Central memory CD4-positive, alpha-beta T cell (primary cell): Measurements from ENCODE around the gene RIC1.
"Not testable (repeated sequence)": the region's sequence is repeated elsewhere in the genome, so short reads cannot be mapped to it uniquely, and the experiment has no call there.

Experiments
- DNase-seq: peaks from one replicate; pipeline ENCODE4 v3.0.0; 2022

Gene RIC1

DNA sequence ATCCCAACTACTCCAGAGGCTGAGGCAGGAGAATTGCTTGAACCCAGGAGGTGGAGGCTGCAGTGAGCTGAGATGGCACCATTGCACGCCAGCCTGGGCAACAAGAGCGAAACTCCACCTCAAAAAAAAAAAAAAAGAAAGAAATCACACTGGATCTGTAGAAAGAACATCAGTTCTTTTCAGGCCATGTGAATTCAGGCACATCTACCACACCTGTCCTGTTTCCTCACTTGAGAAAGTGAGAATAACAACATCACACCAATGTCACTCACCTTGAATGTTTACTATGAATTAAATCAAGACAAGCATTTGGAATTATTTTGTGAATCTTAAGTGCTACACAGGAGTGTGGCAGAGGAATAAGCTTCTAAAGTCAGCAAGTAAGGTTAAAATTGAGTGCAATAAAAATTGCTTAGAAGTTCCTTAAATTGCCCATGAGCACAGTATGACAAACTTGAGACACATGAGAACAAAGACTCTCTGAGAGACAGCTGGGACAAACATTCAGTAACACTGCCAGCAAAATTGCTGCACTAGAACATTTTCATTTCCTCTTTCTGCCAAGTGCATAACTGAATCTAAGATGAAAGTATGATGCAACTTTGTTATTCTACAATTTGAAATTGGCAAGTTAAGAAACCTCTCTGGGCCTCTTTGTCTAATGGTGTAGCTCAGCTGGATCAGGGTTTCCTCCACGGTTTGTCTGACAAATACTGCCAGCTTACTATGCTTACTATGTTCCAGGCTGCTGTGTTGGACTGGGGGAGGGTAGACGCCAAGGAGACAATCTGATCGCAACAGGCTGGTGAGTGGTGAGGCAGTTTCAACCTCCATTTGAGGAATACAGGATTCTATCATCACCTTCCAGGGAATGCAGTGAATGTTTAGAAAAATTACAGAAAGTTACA, 1.9 kb upstream of the RIC1 start:
- peak; percentile 59 for DNase-seq

DNA sequence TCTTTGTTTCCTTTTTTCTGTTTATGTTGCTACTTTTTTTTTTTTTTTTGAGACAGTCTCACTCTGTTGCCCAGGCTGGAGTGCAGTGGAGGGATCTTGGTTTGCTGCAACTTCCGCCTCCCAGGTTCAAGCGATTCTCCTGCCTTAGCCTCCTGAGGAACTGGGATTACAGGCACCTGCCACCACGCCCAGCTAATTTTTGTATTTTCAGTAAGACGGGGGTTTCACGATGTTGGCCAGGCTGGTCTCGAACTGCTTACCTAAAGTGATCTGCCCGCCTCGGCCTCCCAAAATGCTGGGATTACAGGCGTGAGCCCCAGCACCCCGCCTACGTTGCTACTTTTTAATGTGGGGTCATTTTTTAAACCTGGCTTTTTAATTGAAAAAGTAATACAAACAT, 1.2 kb upstream of the RIC1 start:
- not testable (repeated sequence) for DNase-seq

DNA sequence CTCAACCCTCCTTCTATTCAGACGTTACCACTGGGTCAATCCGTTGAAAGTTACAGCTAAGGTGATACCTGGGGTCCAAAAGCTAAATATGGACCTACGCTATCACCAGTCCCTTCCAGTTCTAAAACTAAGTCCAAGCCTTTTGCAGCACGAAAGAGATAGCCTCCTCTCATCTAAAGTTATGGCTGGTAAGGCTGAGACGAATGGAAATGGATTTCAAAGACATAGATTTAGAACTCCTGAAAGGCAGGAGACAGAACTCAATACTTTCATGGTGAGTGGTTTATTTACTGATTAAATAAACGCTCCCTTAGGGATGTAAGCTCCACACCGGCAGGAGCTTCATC, 751 bp upstream of the RIC1 start:
- no peak for DNase-seq

DNA sequence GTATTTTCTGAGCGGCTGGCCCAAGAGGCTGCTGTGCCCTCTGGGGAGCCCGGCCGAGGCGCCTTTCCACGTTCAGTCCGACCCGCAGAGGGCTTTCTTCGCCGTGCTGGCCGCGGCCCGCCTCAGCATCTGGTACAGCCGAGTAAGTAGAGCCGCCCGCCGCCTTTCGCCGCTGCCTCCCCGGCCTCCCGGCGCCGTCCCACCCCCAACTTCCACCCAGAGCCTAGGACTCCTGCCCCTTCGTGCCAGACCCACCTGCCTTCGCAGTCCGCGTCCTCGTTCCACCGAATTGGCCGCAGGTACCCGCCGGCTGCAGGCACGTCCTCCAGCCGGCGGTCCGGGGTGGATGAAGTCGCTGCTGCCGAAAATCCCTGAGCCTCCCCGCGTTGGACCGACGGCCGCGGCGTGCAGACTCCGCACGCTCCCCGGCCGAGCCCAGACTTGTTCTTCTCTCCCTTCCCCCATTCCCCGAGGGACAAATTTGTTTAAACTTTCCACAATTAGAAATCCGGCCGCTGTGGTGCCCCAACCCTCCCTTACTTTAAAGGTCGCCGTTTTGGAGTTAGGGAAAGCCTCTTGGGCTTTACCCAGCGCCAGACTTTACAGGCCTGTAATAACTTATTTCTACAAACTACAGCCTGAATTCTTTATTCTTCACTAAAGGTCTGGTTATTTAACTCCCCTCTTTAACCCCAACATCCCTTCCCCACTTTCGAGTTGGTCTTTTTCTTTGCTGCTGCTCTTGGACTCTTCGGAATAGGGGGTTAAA, 589 bp downstream of the RIC1 start:
- DNase-seq, result no peak

DNA sequence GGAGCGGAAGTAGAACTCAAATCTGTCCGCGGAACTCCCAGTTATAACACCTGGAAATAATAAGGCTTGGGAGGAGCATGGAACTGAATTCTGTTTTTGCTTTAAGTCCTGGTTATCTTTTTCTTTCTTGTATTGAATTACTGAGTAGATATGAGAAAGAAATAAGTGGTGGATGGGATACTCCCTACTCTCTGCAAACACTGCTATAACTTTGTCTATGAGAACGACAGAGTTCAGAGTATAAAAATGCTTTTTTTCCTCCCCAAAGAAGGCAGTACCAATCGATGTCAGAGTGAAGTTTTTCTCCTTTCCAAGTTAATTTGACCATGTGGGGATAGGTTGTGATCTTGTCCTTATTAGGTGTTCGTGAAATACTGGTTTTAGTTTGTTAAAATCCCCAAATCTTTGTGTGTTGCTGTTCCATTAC, 1.2 kb downstream of the RIC1 start:
- DNase-seq, result peak; percentile 21

DNA sequence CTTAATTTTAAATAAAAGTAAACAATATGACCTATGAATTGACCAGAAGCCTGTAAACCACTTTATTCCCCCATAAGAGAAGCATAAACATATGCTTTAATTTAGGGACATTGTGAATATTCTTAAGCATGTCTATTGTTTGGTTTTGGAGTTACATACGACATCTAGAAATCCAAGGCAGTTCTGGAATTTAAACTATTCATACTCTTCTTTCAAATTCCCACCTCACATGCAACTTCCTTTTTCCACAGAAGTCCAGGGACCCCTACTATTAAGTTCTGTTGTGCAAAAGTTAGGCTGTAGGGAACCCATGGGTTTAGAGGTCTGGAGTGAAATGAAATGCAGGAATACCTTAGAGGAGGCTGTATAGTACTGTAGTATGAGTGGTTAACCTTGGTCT, 2.1 kb downstream of the RIC1 start:
- no peak for DNase-seq

DNA sequence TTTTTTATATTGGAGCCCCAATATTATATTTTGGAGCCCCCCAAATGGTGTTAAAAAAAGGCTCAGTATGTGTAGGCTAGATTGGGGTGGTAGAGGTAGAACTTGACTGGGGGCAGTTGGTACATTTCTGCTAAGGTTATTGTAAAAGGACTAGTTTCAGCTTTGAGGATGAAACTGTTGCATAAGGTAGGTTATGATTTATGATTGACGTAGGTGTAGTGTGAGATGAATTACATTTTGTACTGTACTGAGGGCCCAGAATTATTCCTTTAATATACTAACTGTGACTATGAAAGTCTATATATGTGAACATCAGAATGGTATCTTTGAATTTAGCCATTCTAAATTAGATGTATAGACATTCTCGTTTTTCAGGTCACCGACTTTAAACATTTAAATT, 3.6 kb downstream of the RIC1 start:
- no peak for DNase-seq

DNA sequence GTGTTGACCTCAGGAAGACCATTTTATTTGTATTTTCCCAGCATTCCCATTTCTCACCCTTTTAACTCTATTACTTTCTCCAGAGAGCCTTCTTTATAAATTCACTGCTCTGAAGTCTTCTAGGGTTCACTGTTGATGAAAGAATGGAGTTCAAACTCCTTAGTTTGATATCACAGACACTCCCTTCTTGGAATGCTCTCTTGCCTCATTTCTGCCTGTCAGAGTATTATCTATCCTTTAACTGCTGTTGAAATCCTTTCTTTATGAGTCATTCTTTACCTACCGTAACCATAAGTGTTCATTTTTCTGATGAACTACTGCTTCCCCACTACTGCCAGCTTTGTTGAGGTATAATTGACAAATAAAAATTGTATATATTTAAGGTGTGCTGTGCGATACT, 4.3 kb downstream of the RIC1 start:
- DNase-seq, result no peak

DNA sequence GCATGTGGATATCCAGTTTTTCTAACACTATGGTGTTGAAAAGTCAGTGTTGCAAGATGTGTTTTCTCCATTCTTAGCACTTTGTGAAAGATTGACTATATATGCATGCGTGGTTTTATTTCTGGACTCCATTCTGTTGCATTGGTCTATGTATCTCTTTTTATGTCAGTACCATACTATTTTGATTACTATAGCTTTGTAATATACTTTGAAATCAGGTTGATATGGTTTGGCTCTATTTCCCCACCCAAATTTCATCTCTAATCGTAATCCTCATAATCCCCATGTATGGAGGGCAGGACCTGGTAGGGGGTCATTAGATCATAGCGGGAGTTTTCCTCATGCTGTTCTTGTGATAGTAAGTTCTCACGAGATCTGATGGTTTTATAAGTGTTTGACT, 6.5 kb downstream of the RIC1 start:
- DNase-seq, result no peak

DNA sequence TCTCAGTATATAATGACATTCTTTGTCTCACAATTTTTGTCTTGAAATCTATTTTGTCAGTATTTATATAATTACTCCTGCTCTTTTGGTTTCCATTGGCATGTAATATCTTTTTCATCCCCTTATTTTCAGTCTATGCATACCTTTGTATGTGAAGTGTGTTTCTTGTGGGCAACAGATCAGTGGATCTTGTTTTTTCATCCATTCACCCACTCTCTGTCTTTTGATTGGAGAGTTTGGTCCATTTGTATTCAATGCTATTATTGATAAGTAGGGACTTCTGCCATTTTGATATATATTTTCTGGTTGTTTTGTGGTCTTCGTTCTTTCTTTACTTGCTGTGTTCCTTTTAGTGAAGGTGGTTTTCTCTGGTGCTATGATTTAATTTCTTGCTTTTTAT, 10.9 kb downstream of the RIC1 start:
- no peak for DNase-seq

DNA sequence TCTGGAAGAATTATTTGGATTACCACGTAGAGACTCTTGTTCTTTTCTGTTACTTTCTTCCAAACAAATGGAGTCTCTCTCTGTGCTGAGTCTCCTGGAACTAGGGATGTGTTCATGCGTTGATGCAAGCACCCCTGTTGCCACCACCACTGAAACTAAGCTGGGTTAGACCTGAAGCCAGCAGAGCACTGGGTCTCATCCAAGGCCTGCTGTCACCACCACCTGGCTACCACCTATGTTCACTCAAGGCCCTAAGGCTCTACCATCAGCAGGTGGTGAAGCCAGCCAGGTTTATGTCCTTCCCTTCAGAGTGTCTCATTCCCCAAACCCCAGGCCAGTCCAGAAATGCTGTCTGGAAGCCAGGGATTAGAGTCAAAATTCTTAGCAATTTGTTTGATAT, 13.3 kb downstream of the RIC1 start:
- no peak for DNase-seq

DNA sequence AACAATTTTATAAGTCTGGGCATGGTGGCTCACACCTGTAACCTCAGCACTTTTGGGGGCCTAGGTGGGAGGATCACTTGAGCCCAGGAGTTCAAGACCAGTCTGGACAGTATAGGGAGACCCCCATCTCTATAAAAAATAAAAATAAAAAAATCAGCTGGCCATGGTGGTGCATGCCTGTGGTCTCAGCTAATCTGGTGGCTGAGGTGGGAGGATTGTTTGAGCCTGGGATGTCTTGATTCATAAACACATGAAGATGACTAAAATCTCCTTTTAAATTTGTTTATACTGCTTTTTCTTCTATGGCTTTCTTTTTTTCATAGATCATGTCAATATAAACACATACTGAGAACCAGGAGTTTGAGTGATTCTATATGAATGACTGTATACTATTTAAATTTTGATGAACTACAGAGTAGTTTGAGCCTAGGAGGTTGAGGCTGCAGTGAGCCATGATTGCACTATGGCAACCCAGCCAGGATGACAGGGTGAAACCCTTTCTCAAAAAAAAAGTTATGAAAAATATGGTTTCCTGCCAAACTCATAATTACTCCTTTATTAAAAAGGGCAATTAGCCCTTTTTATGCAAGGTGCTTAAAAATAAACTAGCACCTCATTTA, 14.2 kb downstream of the RIC1 start:
- no peak for DNase-seq

DNA sequence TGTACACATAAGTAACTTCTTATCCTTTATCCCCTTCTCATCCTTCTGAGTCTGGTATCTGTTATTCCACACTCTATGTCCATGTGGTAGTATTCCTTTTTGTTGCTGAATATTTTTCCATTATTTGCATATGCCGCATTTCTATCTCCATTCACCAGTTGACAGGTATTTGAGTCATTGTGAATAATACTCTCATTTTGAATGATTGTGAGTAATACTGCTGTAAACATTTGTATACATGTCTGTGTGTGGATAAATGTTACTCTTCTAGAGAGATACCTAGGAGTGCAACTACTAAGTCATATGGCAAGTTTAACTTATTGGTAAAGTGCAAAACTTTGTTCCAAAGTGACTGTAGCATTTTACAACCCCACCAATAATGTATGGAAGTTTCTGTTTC, 15.6 kb downstream of the RIC1 start:
- DNase-seq, result no peak

DNA sequence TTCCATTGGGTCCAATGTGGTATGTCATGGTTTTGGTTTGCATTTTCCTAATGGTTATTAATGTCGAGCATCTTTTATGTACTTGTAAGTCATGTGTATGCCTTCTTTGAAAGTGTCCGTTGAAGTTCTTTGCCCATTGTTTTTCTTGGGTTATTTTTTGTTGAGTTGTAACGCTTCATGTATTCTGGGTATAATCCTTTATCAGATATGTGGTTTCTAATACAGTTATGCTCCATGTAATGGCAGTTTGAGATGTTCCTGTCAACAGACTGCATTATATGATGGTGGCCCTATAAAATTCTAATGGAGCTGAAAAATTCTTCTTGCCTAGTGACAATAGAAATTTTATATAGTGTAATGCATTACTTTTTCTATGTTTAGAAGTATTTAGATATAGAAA, 17.2 kb downstream of the RIC1 start:
- DNase-seq, result no peak

DNA sequence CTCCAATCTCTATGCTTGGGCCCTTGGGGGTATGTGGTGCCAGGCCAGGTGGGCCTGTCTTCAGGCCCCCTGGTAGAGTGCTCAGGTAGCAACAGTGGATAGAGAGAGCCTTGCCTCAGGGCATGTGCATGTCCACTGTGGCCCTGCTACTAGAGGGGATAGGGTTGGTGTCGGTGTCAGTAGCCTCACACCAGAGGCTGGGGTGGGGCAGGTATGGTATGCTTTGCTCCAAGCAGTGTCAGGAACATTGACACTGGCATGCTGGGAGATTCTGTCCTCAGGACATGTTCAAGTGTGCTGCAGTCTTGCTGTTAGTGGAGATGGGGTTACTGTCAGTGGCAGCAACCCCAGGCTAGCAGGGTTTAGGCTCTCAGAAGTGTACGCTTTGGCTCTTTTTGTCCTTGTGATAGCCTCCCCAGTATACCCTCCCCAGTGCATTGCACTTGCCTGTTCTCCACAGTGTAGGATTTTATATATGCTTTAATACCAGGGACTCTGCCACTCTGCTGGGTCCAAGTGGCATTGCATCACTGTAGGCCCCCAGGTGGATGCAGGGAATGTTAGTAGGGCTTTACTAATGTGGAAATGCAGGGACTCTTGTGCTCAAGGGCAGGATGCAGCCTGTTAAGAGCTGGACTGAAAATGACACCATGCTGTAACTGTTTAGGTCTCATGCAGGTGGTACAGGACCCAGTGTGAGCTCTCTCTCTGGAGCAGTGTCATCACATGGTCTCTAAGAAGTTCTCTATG, 21.6 kb downstream of the RIC1 start:
- DNase-seq, result no peak

DNA sequence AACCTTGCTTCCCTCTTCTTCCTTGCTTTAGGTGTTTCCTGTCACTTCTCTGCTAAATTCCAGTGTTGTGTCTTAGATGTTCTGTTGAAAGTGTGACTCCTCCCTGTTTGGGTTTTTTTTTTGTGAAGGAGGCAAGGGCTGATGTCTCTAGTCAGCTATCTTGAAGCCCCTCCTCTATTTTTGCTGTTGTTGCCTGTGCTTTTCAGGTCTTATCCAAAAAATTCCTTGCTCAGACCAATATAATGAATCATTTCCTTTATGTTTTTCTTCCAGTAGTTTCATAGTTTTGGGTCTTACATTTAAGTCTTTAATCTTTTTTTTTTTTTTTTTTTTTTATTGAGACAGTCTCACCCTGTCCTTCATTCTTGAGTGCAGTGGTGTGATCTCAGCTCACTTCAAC, 22.3 kb downstream of the RIC1 start:
- DNase-seq, result no peak

DNA sequence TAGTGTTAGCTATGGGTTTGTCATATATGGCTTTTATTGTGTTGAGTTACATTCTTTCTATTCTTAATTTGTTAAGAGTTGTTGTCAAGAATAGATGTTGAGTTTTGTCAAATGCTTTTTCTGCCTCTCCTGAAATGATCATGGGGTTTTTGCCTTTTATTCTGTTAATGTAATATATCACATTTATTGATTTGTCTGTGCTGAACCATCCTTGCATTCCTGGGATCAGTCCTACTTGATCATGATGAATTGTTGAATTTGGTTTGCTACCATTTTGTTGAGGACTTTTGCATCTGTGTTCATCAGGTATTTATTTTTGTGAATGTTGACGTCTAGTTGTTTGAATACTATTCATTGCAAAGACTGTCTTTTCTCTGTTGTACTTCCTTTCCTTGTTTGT, 23.9 kb downstream of the RIC1 start:
- DNase-seq, result no peak

DNA sequence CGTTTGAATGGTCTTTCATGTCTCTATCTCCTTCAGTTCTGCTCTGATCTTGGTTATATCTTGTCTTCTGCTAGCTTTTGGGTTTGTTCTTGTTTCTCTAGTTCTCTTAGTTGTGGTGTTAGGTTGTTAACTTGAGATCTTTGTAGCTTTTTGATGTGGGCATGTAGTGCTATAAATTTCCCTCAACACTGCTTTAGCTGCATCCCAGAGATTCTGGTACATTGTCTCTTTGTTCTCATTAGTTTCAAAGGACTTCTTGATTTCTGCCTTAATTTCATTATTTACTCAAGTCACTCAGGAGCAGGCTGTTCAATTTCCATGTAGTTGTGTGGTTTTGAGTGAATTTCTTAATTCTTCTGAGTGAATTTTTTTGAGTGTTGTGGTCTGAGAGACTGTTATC, 33.9 kb downstream of the RIC1 start:
- DNase-seq, result not testable (repeated sequence)

DNA sequence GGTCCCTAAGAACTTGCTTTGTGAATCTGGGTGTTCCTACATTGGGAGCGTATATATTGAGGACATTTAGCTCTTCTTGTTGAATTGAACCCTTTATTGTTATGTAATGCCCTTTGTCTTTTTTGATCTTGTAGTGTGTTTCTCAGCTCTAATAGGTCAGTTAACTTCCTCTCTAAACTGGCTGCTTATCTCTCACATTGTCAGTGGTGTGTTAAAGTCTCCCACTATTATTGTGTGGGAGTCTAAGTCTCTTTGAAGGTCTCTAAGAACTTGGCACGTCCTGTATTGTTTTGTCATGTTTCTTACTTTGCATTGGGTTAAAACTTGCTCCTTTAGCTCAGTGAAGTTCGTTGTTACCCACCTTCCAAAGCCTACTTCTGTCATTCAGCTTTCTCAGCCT, 36.2 kb downstream of the RIC1 start:
- no peak for DNase-seq

DNA sequence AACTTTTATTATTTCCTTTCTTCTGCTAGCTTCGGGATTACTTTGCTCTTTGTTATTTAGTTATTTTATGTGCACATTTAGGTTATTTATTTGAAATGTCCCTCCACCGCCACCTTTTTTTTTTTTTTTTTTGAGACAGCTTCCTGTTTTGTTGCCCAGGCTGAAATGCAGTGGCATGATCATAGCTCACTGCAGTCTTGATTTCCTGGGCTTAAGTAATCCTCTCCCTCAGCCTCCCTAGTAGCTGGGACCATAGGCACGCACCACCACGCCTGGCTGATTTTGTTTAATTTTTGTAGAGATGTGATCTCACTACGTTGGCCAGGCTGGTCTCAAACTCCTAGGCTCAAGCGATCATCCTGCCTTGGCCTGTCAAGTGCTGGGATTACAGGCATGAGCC, 38.5 kb downstream of the RIC1 start:
- DNase-seq, result no peak

DNA sequence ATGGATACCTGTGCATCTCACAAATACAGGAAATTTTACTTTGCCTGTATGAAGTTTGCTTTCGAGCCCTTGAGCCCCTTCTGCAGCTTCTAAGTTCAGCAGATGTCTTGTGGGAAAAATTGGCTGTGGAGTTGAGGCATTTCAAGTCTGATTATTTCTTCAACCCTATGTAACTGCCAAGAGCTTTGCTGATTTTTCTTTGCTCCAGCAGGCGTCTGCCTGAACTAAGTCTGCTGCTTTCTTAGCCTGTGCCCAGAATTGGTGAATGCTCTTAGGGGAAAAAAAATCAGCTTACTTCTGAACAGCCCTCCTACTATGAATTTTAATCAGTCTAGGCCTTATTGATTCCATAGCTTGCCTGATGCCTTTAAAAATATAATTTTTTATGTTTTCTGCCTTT, 41.2 kb downstream of the RIC1 start:
- DNase-seq, result no peak

DNA sequence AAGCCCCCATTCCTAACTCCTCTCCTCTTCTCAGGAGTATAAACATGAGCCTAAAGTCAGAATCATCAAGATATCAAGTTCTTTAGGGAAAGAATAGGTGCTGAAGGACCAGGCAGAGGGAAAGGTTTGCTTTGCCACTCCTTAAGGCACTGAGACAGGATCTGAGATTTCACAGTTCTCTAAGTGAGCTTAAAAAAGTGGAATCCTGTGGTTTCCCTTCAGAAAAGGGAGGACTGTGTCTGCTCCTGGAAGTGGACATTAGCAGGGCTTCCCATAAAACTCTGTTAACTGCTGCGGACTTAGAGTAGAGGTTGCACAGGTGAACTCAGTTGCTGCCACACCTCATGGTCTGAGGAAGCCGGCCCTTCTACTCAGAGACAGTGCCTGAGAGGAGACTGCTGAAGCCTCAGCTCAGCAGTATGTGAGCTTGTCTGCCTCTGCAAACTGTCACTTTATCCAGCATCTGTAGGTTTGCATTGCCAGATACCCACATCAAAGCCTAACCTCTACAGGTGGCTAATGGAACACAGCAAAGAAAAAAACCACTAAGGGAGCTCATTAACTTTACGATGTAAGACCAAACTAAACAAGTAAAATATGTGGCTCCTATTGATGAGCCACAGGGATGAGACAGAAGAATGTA, 42.9 kb downstream of the RIC1 start:
- DNase-seq, result peak; percentile 66

DNA sequence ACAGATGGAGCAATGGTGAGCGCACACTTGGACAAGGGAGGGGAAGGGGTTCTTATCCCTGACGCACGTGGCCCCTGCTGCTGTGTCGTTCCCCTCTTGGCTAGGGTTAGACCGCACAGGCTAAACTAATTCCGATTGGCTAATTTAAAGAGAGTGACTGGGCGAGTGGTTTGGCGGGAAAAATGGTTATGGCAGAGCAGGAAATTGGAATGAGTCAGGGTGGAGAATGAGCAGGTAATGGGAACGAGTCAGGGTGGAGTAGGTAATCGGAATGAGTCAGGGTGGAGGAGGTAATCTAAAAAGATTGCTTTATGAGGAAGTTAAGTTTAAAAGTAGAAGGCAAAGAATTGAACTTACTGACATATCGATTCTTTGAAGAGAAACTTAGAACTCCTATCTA, 46.1 kb downstream of the RIC1 start:
- DNase-seq, result not testable (repeated sequence)
